ENCODE data around the gene LRRC47. TPM values are rescaled to one million over a fixed set of nuclear protein-coding genes. Genes with fewer than 3 reads are reported as not detected.

LRRC47 gene
- polyA plus RNA-seq, 1 of the 3 experiments (the other 2 are of a cell fraction): 34.6 TPM

- TF ChIP-seq SMC3 (IDR thresholded peaks at IDR 0.05; ENCODE audit: low read depth, low read length): no peak
- TF ChIP-seq TEAD4 (IDR thresholded peaks at IDR 0.05; ENCODE audit: borderline replicate concordance, insufficient read depth): no peak
- TF ChIP-seq MAX (IDR thresholded peaks at IDR 0.05; ENCODE audit: low read depth): no peak
- TF ChIP-seq GATA2 (CRISPR knock-in tag; IDR thresholded peaks at IDR 0.05): no peak
- no peak for TF ChIP-seq FOXM1 (IDR thresholded peaks at IDR 0.05; ENCODE audit: low read depth)
Measured at GRCh38 chr1:3836421-3836820, 40.1 kb upstream of the LRRC47 start (continued).

- CTCF ChIA-PET: no interaction called here
- WGBS (ENCODE audit: low lambda C conversion rate): 98% methylated on average over 9 of the region's 10 CpGs
- no peak overlapping the region for H2AFZ ChIP-seq (ENCODE audit: low read depth)
Measured at GRCh38 chr1:3834701-3835100, 38.4 kb upstream of the LRRC47 start.

More at GRCh38 chr1:3834701-3835100, 38.4 kb upstream of the LRRC47 start:
- no peak overlapping the region for H3K9ac ChIP-seq
- H3K27ac ChIP-seq (ENCODE audit: low read depth in 2 of 2, low read length in 1 of 2): no peak overlapping the region
- no peaks in the 10 kb centered on the region for H3K27me3 ChIP-seq (ENCODE audit: insufficient read depth)
- no peak overlapping the region for H3K4me2 ChIP-seq
- no peaks in the 10 kb centered on the region for H3K9me3 ChIP-seq
- no peak overlapping the region for H3K4me3 ChIP-seq (ENCODE audit: low read depth in 2 of 2, low read length in 1 of 2)
- POLR2A ChIA-PET: no interaction called here
- H3K4me1 ChIP-seq (ENCODE audit: control insufficient read depth in 1 of 2, insufficient read depth in 2 of 2, low read depth in 1 of 2, low read length in 1 of 2): peaks cover 9 to 13% of the 10 kb centered on the region in 2 experiments; a peak in 2 of 4 replicates
- H3F3A ChIP-seq (replicated peaks; ENCODE audit: insufficient read depth): peaks cover 8% of the 10 kb centered on the region
- H4K20me1 ChIP-seq (ENCODE audit: insufficient read depth): no peaks in the 10 kb centered on the region
- H3K9me2 ChIP-seq: no peaks in the 10 kb centered on the region
- peaks cover 25 to 38% of the 10 kb centered on the region in 2 experiments for H3K36me3 ChIP-seq (replicated peaks in 1 of 2; ENCODE audit: control insufficient read depth in 1 of 2, insufficient read depth in 2 of 2, low read length in 1 of 2)
- no peak for TF ChIP-seq EP300 (IDR thresholded peaks at IDR 0.05; ENCODE audit: borderline replicate concordance in 1 of 2, low read depth in 1 of 2, low read length in 1 of 2)
- TF ChIP-seq TCF12 (IDR thresholded peaks at IDR 0.05): no peak
- TF ChIP-seq, protein P1, sequence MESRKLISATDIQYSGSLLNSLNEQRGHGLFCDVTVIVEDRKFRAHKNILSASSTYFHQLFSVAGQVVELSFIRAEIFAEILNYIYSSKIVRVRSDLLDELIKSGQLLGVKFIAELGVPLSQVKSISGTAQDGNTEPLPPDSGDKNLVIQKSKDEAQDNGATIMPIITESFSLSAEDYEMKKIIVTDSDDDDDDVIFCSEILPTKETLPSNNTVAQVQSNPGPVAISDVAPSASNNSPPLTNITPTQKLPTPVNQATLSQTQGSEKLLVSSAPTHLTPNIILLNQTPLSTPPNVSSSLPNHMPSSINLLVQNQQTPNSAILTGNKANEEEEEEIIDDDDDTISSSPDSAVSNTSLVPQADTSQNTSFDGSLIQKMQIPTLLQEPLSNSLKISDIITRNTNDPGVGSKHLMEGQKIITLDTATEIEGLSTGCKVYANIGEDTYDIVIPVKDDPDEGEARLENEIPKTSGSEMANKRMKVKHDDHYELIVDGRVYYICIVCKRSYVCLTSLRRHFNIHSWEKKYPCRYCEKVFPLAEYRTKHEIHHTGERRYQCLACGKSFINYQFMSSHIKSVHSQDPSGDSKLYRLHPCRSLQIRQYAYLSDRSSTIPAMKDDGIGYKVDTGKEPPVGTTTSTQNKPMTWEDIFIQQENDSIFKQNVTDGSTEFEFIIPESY (IDR thresholded peaks at IDR 0.05; ENCODE audit: borderline replicate concordance, low read depth): no peak
- TF ChIP-seq ELF1 (IDR thresholded peaks at IDR 0.05): no peak
- TF ChIP-seq, protein P2, sequence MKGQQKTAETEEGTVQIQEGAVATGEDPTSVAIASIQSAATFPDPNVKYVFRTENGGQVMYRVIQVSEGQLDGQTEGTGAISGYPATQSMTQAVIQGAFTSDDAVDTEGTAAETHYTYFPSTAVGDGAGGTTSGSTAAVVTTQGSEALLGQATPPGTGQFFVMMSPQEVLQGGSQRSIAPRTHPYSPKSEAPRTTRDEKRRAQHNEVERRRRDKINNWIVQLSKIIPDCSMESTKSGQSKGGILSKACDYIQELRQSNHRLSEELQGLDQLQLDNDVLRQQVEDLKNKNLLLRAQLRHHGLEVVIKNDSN (IDR thresholded peaks at IDR 0.05; ENCODE audit: borderline replicate concordance, low read depth): no peak
- no peak for TF ChIP-seq RXRA (IDR thresholded peaks at IDR 0.05; ENCODE audit: borderline replicate concordance, low read depth)
- TF ChIP-seq NRF1 (IDR thresholded peaks at IDR 0.05; ENCODE audit: low read depth, low read length): no peak
- no peak for TF ChIP-seq RCOR1 (IDR thresholded peaks at IDR 0.05; ENCODE audit: low read length)
- TF ChIP-seq GABPA (IDR thresholded peaks at IDR 0.05; ENCODE audit: low read depth): no peak
- no peak for TF ChIP-seq FOXM1 (IDR thresholded peaks at IDR 0.05; ENCODE audit: low read depth)
- TF ChIP-seq RFX5 (IDR thresholded peaks at IDR 0.05; ENCODE audit: low read length): no peak
- no peak for TF ChIP-seq JUND (IDR thresholded peaks at IDR 0.05)
- no peak for TF ChIP-seq REST (IDR thresholded peaks at IDR 0.05; ENCODE audit: low read depth, low read length)
- TF ChIP-seq FOSL2 (IDR thresholded peaks at IDR 0.05; ENCODE audit: borderline replicate concordance, low read depth): no peak
- TF ChIP-seq SIN3A (IDR thresholded peaks at IDR 0.05; ENCODE audit: borderline replicate concordance, low read depth, low read length): no peak
- TF ChIP-seq GATA2 (CRISPR knock-in tag; IDR thresholded peaks at IDR 0.05): no peak
- TF ChIP-seq FOXJ3 (CRISPR knock-in tag; IDR thresholded peaks at IDR 0.05): no peak
- TF ChIP-seq, protein P3, sequence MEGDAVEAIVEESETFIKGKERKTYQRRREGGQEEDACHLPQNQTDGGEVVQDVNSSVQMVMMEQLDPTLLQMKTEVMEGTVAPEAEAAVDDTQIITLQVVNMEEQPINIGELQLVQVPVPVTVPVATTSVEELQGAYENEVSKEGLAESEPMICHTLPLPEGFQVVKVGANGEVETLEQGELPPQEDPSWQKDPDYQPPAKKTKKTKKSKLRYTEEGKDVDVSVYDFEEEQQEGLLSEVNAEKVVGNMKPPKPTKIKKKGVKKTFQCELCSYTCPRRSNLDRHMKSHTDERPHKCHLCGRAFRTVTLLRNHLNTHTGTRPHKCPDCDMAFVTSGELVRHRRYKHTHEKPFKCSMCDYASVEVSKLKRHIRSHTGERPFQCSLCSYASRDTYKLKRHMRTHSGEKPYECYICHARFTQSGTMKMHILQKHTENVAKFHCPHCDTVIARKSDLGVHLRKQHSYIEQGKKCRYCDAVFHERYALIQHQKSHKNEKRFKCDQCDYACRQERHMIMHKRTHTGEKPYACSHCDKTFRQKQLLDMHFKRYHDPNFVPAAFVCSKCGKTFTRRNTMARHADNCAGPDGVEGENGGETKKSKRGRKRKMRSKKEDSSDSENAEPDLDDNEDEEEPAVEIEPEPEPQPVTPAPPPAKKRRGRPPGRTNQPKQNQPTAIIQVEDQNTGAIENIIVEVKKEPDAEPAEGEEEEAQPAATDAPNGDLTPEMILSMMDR (IDR thresholded peaks at IDR 0.05): no peak
- TF ChIP-seq MAX (IDR thresholded peaks at IDR 0.05; ENCODE audit: low read depth): no peak
- no peaks in the 10 kb centered on the region for H3K79me2 ChIP-seq (ENCODE audit: insufficient read depth)
- DNase-seq: no peak

Measured in SK-N-SH (cell line).